ENCODE data around the gene OSCP1.

DNA sequence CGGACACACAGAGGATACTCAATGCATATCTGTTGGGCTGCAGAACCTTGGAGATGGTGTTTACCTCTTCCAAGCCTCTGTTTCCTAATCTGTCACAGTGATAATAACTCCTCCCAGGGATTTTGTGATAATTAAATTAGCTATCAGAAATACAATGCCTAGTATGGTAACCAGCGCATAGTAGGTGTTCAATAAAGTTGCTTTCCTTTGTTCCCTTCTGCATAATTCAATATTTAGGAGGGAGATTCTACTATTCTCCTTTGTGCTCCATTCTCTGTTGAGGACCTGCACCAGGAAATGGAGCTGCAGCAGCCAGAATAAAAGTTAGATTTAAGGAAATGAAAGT lies 35.8 kb upstream of the OSCP1 start:
- TF ChIP-seq CTCF (conservative IDR thresholded peaks at IDR 0.05; ENCODE audit: low read depth, low read length) (no peak), EZH2 (IDR thresholded peaks at IDR 0.05; ENCODE audit: borderline replicate concordance, low read depth, low read length, poor library complexity, severe bottlenecking) (no peak)
